HG02642 (cell line): ENCODE measurements around the gene PSG11.
"Not testable (repeated sequence)": the region's sequence is repeated elsewhere in the genome, so short reads cannot be mapped to it uniquely, and the experiment has no call there.

Experiments used
- ATAC-seq: cut with Tn5 transposase; IDR thresholded peaks from one replicate; pipeline ENCODE4 v1.9.1; 2021; ENCODE audit warnings: mild to moderate bottlenecking; ENCODE audit not compliant: unreplicated experiment, poor library complexity

PSG11 gene

DNA sequence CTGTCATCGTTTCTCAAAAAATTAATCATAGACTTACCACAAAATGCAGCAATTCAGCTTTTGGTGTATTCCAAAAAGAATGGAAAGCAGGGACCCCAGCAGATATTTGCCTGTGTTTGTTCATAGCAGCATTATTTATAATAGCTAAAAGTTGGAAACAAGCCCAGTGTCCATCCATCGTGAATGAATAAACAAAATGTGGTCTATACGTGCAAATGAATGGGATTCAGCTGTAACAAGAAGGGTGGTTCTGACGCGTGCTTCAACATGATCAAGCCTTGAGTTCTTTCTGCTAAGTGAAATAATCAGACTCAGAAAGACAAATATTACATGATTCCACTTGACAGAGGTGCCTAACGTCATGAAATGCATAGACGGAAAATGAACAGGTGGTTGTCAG lies 36.4 kb downstream of the PSG11 start:
- no peak for ATAC-seq

DNA sequence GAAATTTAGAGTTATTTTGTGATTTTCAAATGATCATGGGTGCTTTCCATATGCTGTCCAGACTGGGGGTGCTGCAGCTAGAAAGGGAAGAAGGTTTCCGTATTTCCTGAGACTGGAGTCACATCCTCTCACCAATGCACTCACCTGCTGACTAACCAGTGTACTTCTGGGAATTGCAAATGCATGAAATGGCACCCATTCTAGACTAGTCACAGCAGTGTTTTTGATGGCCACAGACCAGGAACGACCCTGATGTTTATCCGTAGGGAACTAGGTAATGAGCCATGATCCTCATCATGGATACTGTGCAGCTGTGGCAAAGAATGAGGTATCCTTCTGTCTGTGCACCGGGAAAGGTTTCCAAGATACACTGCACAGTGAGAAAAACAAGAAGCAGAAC lies 37.1 kb downstream of the PSG11 start:
- ATAC-seq, result not testable (repeated sequence)

- ATAC-seq, result not testable (repeated sequence)
Observed at GRCh38 chr19:42988206-42988605, 38.1 kb downstream of the PSG11 start.

GRCh38 chr19:42985588-42985987 lies 40.7 kb downstream of the PSG11 start:
- ATAC-seq, result no peak

DNA sequence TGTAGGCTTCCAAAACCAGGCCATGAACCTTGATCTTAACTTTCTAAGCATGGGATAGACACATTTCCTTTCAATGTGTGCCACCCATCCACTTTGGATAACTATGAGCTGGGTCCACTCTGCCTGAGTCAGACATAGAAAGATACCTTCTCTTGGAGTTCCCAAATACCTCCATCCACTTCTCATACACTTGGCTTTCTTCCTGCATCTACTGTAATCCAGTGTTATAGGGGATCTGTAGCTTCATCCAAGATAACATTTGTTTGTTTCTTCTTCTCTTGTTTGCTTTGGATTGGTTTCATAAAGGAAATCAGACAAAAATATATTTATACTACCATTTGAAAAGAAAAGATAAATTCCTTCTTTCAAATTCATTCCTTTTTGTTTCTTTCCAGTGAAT lies 44.2 kb downstream of the PSG11 start:
- ATAC-seq, result not testable (repeated sequence)

- ATAC-seq, result not testable (repeated sequence)
Observed at GRCh38 chr19:42971451-42971850, 54.8 kb downstream of the PSG11 start.

DNA sequence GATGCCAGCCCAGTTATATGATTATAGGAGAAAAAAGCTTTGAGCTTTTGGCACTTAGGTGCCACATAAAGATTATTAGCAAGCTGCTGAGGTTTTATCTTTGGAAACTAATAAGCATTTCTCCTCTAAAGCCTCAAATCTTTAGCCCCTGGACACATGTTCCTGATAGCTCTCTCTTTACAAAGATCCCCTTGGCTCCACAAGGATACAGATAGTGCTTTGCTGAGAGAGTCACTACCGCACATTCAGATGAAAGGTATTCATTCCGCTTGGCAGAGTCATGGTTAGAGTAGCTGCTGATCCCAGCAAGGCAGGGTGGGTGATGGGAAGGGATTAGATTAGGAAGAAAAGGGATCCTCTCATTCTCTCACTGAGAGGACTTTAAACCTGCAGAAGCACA lies 61.1 kb downstream of the PSG11 start:
- ATAC-seq, result no peak

GRCh38 chr19:42961119-42961518 lies 65.2 kb downstream of the PSG11 start:
- ATAC-seq, result no peak
